ENCODE data around the gene KIRREL3.

Gene KIRREL3

GRCh38 chr11:126424471-126425039 lies 576.0 kb downstream of the KIRREL3 start:
- TF ChIP-seq CTCF (IDR thresholded peaks at IDR 0.05; ENCODE audit: extremely low read depth, insufficient read depth, missing control alignments) = no peak
- in situ Hi-C loops (cut with MboI; ENCODE audit: low pct_unique_long_range_greater_than_20kb, low sequenced_read_pairs, unreplicated experiment) = loop anchor here (25.0 kb wide), 2 partner anchors 563 to 913 kb away; no protein-coding TSS in a partner anchor
- no peak for DNase-seq (ENCODE audit: low spot score)

- no peak for DNase-seq (ENCODE audit: low spot score)
- no peak for TF ChIP-seq CTCF (IDR thresholded peaks at IDR 0.05; ENCODE audit: extremely low read depth, insufficient read depth, missing control alignments)
- in situ Hi-C loops (cut with MboI; ENCODE audit: low pct_unique_long_range_greater_than_20kb, low sequenced_read_pairs, unreplicated experiment) = no loop called here
These were observed 576.8 kb downstream of the KIRREL3 start for GRCh38 chr11:126423743-126424142.

- in situ Hi-C loops (cut with MboI; ENCODE audit: low pct_unique_long_range_greater_than_20kb, low sequenced_read_pairs, unreplicated experiment) = no loop called here
- no peak for TF ChIP-seq CTCF (IDR thresholded peaks at IDR 0.05; ENCODE audit: extremely low read depth, insufficient read depth, missing control alignments)
- DNase-seq (ENCODE audit: low spot score) = no peak
These were observed 577.4 kb downstream of the KIRREL3 start for GRCh38 chr11:126423154-126423553.

GRCh38 chr11:126422446-126422845 lies 578.1 kb downstream of the KIRREL3 start:
- DNase-seq (ENCODE audit: low spot score) = no peak
- TF ChIP-seq CTCF (IDR thresholded peaks at IDR 0.05; ENCODE audit: extremely low read depth, insufficient read depth, missing control alignments) = no peak
- in situ Hi-C loops (cut with MboI; ENCODE audit: low pct_unique_long_range_greater_than_20kb, low sequenced_read_pairs, unreplicated experiment) = no loop called here

GRCh38 chr11:126421271-126421671 lies 579.3 kb downstream of the KIRREL3 start:
- in situ Hi-C loops (cut with MboI; ENCODE audit: low pct_unique_long_range_greater_than_20kb, low sequenced_read_pairs, unreplicated experiment) = no loop called here
- no peak for DNase-seq (ENCODE audit: low spot score)
- TF ChIP-seq CTCF (IDR thresholded peaks at IDR 0.05; ENCODE audit: extremely low read depth, insufficient read depth, missing control alignments) = no peak

- no peak for TF ChIP-seq CTCF (IDR thresholded peaks at IDR 0.05; ENCODE audit: extremely low read depth, insufficient read depth, missing control alignments)
- no peak for DNase-seq (ENCODE audit: low spot score)
- in situ Hi-C loops (cut with MboI; ENCODE audit: low pct_unique_long_range_greater_than_20kb, low sequenced_read_pairs, unreplicated experiment) = no loop called here
These were observed 579.8 kb downstream of the KIRREL3 start for GRCh38 chr11:126420698-126421256.

Data from GM13977 (cell line).